AG04449 (cell line): ENCODE results near the gene TRIM56.
"Not testable (repeated sequence)": the region's sequence is repeated elsewhere in the genome, so short reads cannot be mapped to it uniquely, and the experiment has no call there.

Experiments used
- CTCF ChIA-PET: fragments of 350-600 bp; formaldehyde crosslinking; extraction: SDS; loops from one replicate; lab custom pipeline; 2021; ENCODE audit warnings: antibody characterized with exemption; lab: Yijun Ruan, JAX
- POLR2A ChIA-PET: fragments of 400-600, 350-600 bp; formaldehyde crosslinking; extraction: SDS; loops from one replicate; lab custom pipeline; 2020; ENCODE audit warnings: antibody characterized with exemption, inconsistent platforms; lab: Yijun Ruan, JAX
- DNase-seq: peaks from one replicate; pipeline ENCODE4 v3.0.0-alpha.2; 2010; ENCODE audit warnings: low read depth, low spot score
- H3K4me3 ChIP-seq: 2 replicates; pipeline ENCODE4 v1.5.1; 2011; ENCODE audit warnings: low read depth, mild to moderate bottlenecking, control low read depth, low read length
- TF ChIP-seq, protein P1 (sequence below): IDR thresholded peaks from one replicate; pipeline ENCODE4 v1.5.1; 2011; ENCODE audit warnings: mild to moderate bottlenecking, moderate library complexity, low read length, control low read depth, inconsistent platforms; ENCODE audit not compliant: insufficient read depth; ENCODE audit errors: missing control alignments

Gene TRIM56

DNA sequence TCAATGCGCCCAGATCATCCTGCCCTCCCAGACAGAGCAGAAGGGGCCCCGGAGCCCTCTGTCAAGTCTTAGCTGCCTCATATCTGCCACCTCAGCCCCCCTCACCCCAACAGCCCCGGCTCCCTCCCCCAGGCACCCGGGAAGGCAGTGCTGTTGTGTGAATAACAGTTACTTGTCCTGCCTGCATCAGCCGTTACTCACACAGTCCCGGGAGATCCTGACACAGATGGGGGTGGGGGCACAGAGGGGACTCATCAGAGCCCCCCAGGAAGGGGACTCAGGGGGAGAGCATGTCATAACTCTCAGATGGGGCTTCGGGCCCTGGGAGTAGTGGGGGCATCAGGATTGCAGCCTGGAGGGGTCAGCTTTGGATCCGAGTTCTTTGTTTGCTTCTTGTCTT lies 29.2 kb downstream of the TRIM56 start:
- POLR2A ChIA-PET, result interaction anchor here (0.8 to 2.9 kb wide), 4 partner anchors 13 to 17 kb away, joined by 4 to 15 read pairs (median 7); partner anchors contain the start of gene SERPINE1
- CTCF ChIA-PET, result interaction anchor here (1.5 to 5.2 kb wide), 2 partner anchors 9 to 11 kb away, joined by 5 to 24 read pairs; no protein-coding TSS in a partner anchor
- DNase-seq, result no peak
- no peak overlapping the region for H3K4me3 ChIP-seq
- TF ChIP-seq, protein P1, sequence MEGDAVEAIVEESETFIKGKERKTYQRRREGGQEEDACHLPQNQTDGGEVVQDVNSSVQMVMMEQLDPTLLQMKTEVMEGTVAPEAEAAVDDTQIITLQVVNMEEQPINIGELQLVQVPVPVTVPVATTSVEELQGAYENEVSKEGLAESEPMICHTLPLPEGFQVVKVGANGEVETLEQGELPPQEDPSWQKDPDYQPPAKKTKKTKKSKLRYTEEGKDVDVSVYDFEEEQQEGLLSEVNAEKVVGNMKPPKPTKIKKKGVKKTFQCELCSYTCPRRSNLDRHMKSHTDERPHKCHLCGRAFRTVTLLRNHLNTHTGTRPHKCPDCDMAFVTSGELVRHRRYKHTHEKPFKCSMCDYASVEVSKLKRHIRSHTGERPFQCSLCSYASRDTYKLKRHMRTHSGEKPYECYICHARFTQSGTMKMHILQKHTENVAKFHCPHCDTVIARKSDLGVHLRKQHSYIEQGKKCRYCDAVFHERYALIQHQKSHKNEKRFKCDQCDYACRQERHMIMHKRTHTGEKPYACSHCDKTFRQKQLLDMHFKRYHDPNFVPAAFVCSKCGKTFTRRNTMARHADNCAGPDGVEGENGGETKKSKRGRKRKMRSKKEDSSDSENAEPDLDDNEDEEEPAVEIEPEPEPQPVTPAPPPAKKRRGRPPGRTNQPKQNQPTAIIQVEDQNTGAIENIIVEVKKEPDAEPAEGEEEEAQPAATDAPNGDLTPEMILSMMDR, result no peak

DNA sequence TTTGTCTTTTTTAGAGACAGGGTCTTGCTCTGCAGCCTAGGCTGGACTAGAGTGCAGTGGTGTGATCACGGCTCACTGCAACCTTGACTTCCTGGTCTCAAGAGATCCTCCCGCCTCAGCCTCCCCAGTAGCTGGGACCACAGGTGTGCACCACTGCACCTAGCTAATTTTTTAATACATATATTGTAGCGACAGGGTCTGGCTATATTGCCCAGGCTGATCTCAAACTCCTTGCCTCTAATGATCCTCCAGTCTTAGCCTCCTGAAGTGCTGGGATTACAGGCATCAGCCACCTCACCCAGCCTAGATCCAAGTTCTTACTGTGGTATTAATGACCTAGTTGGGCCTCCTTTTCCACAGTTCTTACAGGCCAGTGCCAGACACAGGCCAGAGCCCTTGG lies 29.9 kb downstream of the TRIM56 start:
- TF ChIP-seq, protein P1, result no peak
- POLR2A ChIA-PET, result interaction anchor here (0.8 to 2.9 kb wide), 3 partner anchors 12 to 16 kb away, joined by 4 to 15 read pairs (median 8); partner anchors contain the start of gene SERPINE1
- CTCF ChIA-PET, result no interaction called here
- DNase-seq, result no peak
- H3K4me3 ChIP-seq, result no peak overlapping the region

DNA sequence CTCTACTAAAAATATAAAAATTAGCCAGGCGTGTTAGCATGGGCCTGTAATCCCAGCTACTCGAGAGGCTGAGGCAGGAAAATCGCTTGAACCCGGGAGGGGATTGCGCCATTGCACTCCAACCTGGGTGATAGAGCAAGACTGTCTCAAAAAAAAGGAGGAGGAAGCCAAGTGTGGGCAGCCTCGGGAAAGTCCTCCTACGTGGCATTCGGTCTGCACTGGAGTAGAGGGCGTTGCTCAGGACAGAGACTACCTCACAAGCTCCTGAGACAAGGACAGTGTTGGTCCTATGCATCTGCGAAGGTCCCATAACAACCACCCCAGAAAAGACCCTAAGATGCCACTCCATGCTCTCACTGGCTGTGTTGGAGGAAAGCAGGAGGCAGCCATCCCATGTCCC lies 31.6 kb downstream of the TRIM56 start:
- TF ChIP-seq, protein P1, result no peak
- DNase-seq, result no peak
- no peak overlapping the region for H3K4me3 ChIP-seq
- POLR2A ChIA-PET, result interaction anchor here (0.7 to 4.3 kb wide), 10 partner anchors 8 to 222 kb away, joined by 3 to 143 read pairs (median 5); partner anchors contain the start of gene SERPINE1
- CTCF ChIA-PET, result interaction anchor here (0.8 to 2.0 kb wide), 7 partner anchors 14 to 21 kb away, joined by 3 to 5 read pairs (median 3); no protein-coding TSS in a partner anchor

DNA sequence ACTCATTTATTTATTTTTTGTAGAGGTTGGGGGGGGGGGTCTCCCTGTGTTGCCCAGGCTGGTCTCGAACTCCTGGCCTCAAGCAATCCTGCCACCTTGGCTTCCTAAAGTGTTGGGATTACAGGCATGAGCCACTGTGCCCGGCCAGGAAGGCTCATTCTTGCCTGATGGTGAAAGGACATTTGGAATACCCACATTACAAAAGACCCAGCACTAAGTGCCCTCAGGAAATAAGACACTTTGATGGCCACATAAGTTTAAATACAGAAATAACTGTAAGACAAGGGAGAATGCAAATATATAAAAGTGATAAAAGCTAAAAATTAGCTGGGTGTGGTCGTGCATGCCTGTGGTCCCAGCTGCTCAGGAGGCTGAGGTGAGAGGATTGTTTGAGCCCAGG lies 33.6 kb downstream of the TRIM56 start:
- POLR2A ChIA-PET, result interaction anchor here (1.2 to 4.3 kb wide), 3 partner anchors 10 to 18 kb away, joined by 3 to 143 read pairs (median 43); partner anchors contain the start of gene SERPINE1
- no peak overlapping the region for H3K4me3 ChIP-seq
- CTCF ChIA-PET, result interaction anchor here (1.5 to 2.2 kb wide), 4 partner anchors 15 to 24 kb away, joined by 3 to 9 read pairs (median 6); no protein-coding TSS in a partner anchor
- TF ChIP-seq, protein P1, result no peak
- DNase-seq, result no peak

DNA sequence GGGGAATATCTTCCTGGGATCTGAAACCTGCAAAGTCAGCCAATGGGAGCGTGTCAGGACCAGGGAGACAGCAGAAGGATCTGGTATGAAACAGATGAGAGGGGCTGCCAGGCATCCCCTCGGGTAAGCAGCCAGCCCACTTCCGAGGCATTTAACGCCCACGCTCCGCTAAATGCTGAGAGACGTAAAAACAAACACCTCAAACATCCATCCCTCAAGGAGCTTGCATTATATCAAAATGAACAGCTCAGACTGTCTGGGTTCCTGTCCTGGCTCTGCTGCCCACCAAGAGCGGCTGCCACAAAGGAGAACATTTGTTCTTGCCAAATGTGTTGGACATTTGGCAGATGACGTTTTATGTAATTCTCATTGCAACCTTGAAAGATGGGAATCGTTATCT lies 34.6 kb downstream of the TRIM56 start:
- DNase-seq, result no peak
- POLR2A ChIA-PET, result interaction anchor here (0.7 to 4.3 kb wide), 6 partner anchors 9 to 25 kb away, joined by 3 to 143 read pairs (median 4); partner anchors contain the start of gene SERPINE1
- CTCF ChIA-PET, result interaction anchor here (0.7 to 2.2 kb wide), 7 partner anchors 8 to 42 kb away, joined by 3 to 9 read pairs (median 3); no protein-coding TSS in a partner anchor
- H3K4me3 ChIP-seq, result no peak overlapping the region
- TF ChIP-seq, protein P1, result no peak

DNA sequence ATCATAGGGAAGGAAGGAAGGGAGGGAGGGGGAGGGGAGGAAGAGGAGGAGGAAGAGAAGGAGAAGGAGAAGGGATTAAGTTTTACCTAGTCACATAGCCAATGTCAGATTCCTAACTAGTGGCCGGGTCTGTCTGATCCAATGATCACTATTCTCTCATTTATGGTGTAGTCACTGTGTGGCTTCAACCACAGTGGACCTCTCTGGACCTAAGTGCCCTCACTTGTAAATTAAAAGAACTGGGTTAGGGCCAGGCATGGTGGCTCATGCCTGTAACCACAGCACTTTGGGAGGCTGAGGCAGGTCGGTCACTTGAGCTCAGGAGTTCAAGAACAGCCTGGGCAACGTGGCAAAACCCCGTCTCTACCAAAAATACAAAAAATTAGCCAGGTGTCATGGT lies 35.0 kb downstream of the TRIM56 start:
- TF ChIP-seq, protein P1, result no peak
- POLR2A ChIA-PET, result interaction anchor here (1.0 to 4.3 kb wide), 4 partner anchors 8 to 20 kb away, joined by 4 to 143 read pairs (median 24); partner anchors contain the start of gene SERPINE1
- CTCF ChIA-PET, result interaction anchor here (0.7 to 2.2 kb wide), 7 partner anchors 8 to 43 kb away, joined by 3 to 9 read pairs (median 3); no protein-coding TSS in a partner anchor
- H3K4me3 ChIP-seq, result no peak overlapping the region
- DNase-seq, result no peak

DNA sequence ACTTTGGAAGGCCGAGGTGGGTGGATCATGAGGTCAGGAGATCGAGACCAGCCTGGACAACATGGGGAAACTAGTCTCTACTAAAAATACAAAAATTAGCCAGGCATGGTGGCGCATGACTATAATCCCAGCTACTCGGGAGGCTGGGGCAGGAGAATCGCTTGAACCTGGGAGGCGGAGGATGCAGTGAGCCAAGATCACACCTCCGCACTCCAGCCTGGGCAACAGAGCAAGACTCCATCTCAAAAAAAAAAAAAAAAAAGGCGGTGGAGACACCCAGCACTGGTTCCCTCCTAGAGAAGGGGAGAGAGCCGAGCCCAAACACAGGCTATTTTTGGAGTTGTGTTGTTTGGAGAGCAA lies 36.3 kb downstream of the TRIM56 start:
- not testable (repeated sequence) for H3K4me3 ChIP-seq, DNase-seq
- POLR2A ChIA-PET, result interaction anchor here (0.6 to 2.7 kb wide), 10 partner anchors 9 to 514 kb away, joined by 3 to 18 read pairs (median 4); no protein-coding TSS in a partner anchor
- CTCF ChIA-PET, result interaction anchor here (0.9 kb wide), 1 partner anchor 22 kb away, joined by 3 read pairs; no protein-coding TSS in a partner anchor
